Neural cell (in vitro differentiated cells): ENCODE data around the gene EP400. TPM values are rescaled to one million over a fixed set of nuclear protein-coding genes. Genes with fewer than 3 reads are reported as not detected.

Source experiments
- H2AFZ ChIP-seq: fragments of 200-600, 300-800 bp; sonication (generic), shearing (Covaris generic); 2 replicates; pipeline ENCODE4 v1.6.0; 2014; ENCODE audit warnings: low read depth, mild to moderate bottlenecking, antibody characterized with exemption, low read length, moderate library complexity
- H3F3A ChIP-seq: fragments of 200-600 bp; shearing (Covaris generic); 2 replicates; pipeline ENCODE4 v1.6.1; 2016; ENCODE audit warnings: mild to moderate bottlenecking, moderate library complexity, mixed read lengths, antibody characterized with exemption, low read length; ENCODE audit not compliant: insufficient read depth, poor library complexity, severe bottlenecking
- H3K27ac ChIP-seq: fragments of 200-600, 300-800 bp; sonication (generic), shearing (Covaris generic); 2 replicates; pipeline ENCODE4 v1.5.1; 2014; ENCODE audit warnings: mild to moderate bottlenecking, low read length, moderate library complexity
- H3K27me3 ChIP-seq: fragments of 300-800, 200-600 bp; sonication (generic), shearing (Covaris generic); 2 replicates; pipeline ENCODE4 v1.6.0; 2014; ENCODE audit warnings: mild to moderate bottlenecking, low read depth, low read length, moderate library complexity; ENCODE audit not compliant: insufficient read depth
- H3K36me3 ChIP-seq: fragments of 300-800, 200-600 bp; sonication (generic), shearing (Covaris generic); 2 replicates; pipeline ENCODE4 v1.5.1; 2014; ENCODE audit warnings: mild to moderate bottlenecking, antibody characterized with exemption, low read length, moderate library complexity; ENCODE audit not compliant: insufficient read depth
- H3K4me2 ChIP-seq: fragments of 300-800, 200-600 bp; sonication (generic), shearing (Covaris generic); 2 replicates; pipeline ENCODE4 v1.6.0; 2014; ENCODE audit warnings: mild to moderate bottlenecking, low read length
- H3K4me3 ChIP-seq: fragments of 300-800, 200-600 bp; sonication (generic), shearing (Covaris generic); 2 replicates; pipeline ENCODE4 v1.5.1; 2014; ENCODE audit warnings: mild to moderate bottlenecking, low read length, moderate library complexity
- H3K79me2 ChIP-seq: fragments of 200-600 bp; shearing (Covaris generic); replicated peaks from 2 replicates; pipeline ENCODE4 v1.6.0; 2014; ENCODE audit warnings: mild to moderate bottlenecking, low read length, moderate library complexity; ENCODE audit not compliant: insufficient read depth
- H3K9ac ChIP-seq: fragments of 300-800, 200-600 bp; sonication (generic), shearing (Covaris generic); 2 replicates; pipeline ENCODE4 v1.6.1; 2016; ENCODE audit warnings: mild to moderate bottlenecking, low read length, mixed read lengths
- H3K9me2 ChIP-seq: fragments of 200-600 bp; shearing (Covaris generic); 2 replicates; pipeline ENCODE4 v1.6.1; 2016; ENCODE audit warnings: mild to moderate bottlenecking, low read length, mixed read lengths; ENCODE audit not compliant: insufficient read depth
- H3K9me3 ChIP-seq: fragments of 200-600, 300-800 bp; sonication (generic), shearing (Covaris generic); 2 replicates; pipeline ENCODE4 v1.6.1; 2016; ENCODE audit warnings: mild to moderate bottlenecking, mixed run types, low read length, moderate library complexity, mixed read lengths
- H4K20me1 ChIP-seq: fragments of 200-600 bp; shearing (Covaris generic); 2 replicates; pipeline ENCODE4 v1.6.1; 2016; ENCODE audit warnings: mild to moderate bottlenecking, mixed run types; ENCODE audit not compliant: insufficient read depth
- EP300 ChIP-seq: fragments of 450-650 bp; conservative IDR thresholded peaks from 2 replicates; pipeline ENCODE4 v1.6.1; 2014; ENCODE audit warnings: antibody characterized with exemption, mild to moderate bottlenecking, moderate library complexity; ENCODE audit not compliant: poor library complexity, severe bottlenecking
- EZH2 ChIP-seq: fragments of 200-600, 300-800 bp; shearing (Covaris generic), sonication (generic); IDR thresholded peaks from 2 replicates; pipeline ENCODE4 v1.6.1; 2014; ENCODE audit warnings: antibody characterized with exemption, low read length, borderline replicate concordance, mild to moderate bottlenecking; ENCODE audit not compliant: insufficient read depth, poor library complexity, severe bottlenecking
- MXI1 ChIP-seq: fragments of 450-650 bp; conservative IDR thresholded peaks from 2 replicates; pipeline ENCODE4 v1.6.1; 2014; ENCODE audit warnings: antibody characterized with exemption, mild to moderate bottlenecking; ENCODE audit not compliant: poor library complexity, severe bottlenecking
- POLR2AphosphoS5 ChIP-seq: IDR thresholded peaks from 2 replicates; pipeline ENCODE4 v1.6.1; 2012
- RAD21 ChIP-seq: fragments of 450-650 bp; conservative IDR thresholded peaks from 2 replicates; pipeline ENCODE4 v1.6.1; 2014; ENCODE audit warnings: antibody characterized with exemption, mild to moderate bottlenecking, moderate library complexity
- SMC3 ChIP-seq: fragments of 450-650 bp; conservative IDR thresholded peaks from 2 replicates; pipeline ENCODE4 v1.6.1; 2014; ENCODE audit warnings: antibody characterized with exemption, mild to moderate bottlenecking, moderate library complexity; ENCODE audit not compliant: poor library complexity
- TAF1 ChIP-seq: IDR thresholded peaks from 2 replicates; pipeline ENCODE4 v1.6.1; 2012; ENCODE audit warnings: low read depth
- polyA plus RNA-seq: library from polyadenylated mRNA; depleted of rRNA; stranded (reverse); fragments of >200 nt; gene quantifications from 2 replicates; pipeline ENCODE4 v1.2.3, GENCODE V29; 2014
- TF ChIP-seq, protein P1 (sequence below): fragments of 450-650 bp; IDR thresholded peaks from 2 replicates; pipeline ENCODE4 v1.5.1; 2014; ENCODE audit warnings: antibody characterized with exemption, mild to moderate bottlenecking, moderate library complexity; ENCODE audit not compliant: poor library complexity, severe bottlenecking
- TF ChIP-seq, protein P2 (sequence below): IDR thresholded peaks from 2 replicates; pipeline ENCODE4 v1.6.1; 2012; ENCODE audit warnings: borderline replicate concordance

The EP400 gene
- polyA plus RNA-seq, 1 donor from 2014 or later = 19.4 TPM

DNA sequence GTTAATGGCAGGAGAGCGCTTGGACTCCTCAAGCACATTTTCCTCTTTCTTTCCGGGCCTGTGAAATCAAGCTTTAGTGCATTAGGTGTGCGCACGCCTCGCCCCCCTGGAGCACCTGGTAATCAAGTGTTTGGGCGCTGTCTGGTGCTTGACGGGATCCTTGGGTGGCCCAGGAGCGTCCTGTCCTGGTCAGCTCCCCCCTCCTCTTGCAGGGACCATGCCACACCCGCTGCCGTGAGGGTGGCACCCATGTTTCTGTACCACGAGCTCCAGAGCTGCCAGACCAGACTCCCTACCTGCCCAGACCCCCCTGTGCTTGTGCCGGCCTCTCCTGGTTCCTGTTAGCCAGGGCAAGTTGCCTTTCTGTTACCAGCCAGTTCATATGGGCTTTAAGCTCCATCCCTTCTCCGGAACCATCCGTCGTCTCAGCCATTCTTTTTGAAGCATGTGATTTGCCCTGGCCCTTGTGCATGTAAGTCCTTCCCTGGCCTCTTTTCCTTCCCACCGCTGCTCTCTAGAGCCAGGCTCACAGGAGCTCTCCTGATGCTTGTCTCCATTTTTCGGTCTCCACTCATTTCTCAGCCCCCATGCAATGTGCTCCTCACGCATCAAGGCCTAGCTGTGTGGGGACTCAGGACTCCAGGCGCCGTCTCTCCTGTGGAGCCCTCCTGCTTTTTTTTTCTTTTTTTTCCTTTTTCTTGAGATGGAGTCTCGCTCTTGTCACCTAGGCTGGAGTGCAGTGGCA is 66.1 kb downstream of the EP400 start:
- H3K9ac ChIP-seq = no peak overlapping the region
- no peak overlapping the region for H2AFZ ChIP-seq
- H3K36me3 ChIP-seq = peaks cover 9% of the 10 kb centered on the region
- no peak overlapping the region for H3K27ac ChIP-seq
- no peak overlapping the region for H3K4me3 ChIP-seq
- TF ChIP-seq TAF1 (no peak), SMC3 (no peak), POLR2AphosphoS5 (no peak), EZH2 (no peak), RAD21 (no peak), EP300 (no peak), MXI1 (no peak)
- TF ChIP-seq, protein P1, sequence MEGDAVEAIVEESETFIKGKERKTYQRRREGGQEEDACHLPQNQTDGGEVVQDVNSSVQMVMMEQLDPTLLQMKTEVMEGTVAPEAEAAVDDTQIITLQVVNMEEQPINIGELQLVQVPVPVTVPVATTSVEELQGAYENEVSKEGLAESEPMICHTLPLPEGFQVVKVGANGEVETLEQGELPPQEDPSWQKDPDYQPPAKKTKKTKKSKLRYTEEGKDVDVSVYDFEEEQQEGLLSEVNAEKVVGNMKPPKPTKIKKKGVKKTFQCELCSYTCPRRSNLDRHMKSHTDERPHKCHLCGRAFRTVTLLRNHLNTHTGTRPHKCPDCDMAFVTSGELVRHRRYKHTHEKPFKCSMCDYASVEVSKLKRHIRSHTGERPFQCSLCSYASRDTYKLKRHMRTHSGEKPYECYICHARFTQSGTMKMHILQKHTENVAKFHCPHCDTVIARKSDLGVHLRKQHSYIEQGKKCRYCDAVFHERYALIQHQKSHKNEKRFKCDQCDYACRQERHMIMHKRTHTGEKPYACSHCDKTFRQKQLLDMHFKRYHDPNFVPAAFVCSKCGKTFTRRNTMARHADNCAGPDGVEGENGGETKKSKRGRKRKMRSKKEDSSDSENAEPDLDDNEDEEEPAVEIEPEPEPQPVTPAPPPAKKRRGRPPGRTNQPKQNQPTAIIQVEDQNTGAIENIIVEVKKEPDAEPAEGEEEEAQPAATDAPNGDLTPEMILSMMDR = no peak
- TF ChIP-seq, protein P2, sequence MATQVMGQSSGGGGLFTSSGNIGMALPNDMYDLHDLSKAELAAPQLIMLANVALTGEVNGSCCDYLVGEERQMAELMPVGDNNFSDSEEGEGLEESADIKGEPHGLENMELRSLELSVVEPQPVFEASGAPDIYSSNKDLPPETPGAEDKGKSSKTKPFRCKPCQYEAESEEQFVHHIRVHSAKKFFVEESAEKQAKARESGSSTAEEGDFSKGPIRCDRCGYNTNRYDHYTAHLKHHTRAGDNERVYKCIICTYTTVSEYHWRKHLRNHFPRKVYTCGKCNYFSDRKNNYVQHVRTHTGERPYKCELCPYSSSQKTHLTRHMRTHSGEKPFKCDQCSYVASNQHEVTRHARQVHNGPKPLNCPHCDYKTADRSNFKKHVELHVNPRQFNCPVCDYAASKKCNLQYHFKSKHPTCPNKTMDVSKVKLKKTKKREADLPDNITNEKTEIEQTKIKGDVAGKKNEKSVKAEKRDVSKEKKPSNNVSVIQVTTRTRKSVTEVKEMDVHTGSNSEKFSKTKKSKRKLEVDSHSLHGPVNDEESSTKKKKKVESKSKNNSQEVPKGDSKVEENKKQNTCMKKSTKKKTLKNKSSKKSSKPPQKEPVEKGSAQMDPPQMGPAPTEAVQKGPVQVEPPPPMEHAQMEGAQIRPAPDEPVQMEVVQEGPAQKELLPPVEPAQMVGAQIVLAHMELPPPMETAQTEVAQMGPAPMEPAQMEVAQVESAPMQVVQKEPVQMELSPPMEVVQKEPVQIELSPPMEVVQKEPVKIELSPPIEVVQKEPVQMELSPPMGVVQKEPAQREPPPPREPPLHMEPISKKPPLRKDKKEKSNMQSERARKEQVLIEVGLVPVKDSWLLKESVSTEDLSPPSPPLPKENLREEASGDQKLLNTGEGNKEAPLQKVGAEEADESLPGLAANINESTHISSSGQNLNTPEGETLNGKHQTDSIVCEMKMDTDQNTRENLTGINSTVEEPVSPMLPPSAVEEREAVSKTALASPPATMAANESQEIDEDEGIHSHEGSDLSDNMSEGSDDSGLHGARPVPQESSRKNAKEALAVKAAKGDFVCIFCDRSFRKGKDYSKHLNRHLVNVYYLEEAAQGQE = no peak
- H3K4me2 ChIP-seq = no peak overlapping the region
- no peaks in the 10 kb centered on the region for H3K27me3 ChIP-seq
- H3F3A ChIP-seq = no peaks in the 10 kb centered on the region
- no peaks in the 10 kb centered on the region for H3K79me2 ChIP-seq
- no peaks in the 10 kb centered on the region for H3K9me3 ChIP-seq
- H3K9me2 ChIP-seq = no peaks in the 10 kb centered on the region
- no peaks in the 10 kb centered on the region for H4K20me1 ChIP-seq

DNA sequence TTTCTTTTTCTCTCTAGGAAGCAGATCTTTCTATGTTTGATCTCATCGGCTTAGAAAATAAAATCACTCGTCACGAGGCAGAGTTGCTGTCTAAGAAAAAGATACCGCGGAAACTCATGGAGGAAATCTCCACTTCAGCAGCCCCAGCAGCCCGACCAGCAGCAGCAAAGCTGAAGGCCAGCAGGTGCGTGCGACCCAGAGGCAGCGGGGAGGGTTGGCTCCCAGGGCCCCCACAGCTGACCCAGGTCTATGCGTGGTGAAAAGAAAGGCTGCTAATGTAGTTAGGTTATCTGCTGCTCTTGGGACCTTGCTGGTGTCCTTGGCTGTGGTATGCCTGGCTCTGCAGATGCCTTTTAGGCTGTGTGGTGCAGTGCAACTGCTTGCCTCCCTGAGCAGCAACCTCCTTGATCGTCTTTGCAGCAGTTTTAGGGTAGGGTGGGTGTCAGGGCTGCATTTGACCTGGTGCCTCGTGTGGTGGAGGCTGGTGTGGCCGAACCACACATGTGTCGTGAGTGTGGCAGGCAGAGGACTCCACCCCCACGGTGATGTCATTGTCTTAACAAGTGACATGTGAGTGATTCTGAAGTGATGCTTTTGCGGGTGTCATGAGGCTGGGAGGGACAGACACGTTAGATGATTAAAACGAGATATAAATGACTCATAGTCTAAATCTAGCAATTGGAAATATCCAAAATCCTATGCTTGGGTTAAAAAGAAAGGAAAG is 68.6 kb downstream of the EP400 start:
- Histone ChIP-seq H3K9me3 (no peaks in the 10 kb centered on the region), H2AFZ (no peak overlapping the region), H3K9me2 (no peaks in the 10 kb centered on the region), H3K79me2 (no peaks in the 10 kb centered on the region), H3F3A (no peaks in the 10 kb centered on the region), H3K4me3 (no peak overlapping the region), H3K9ac (no peak overlapping the region), H4K20me1 (no peaks in the 10 kb centered on the region), H3K27me3 (no peaks in the 10 kb centered on the region), H3K4me2 (no peak overlapping the region), H3K27ac (no peak overlapping the region), H3K36me3 (peaks cover 5% of the 10 kb centered on the region)
- TF ChIP-seq, protein P1 = no peak
- TF ChIP-seq EZH2 = no peak
